Measurements from ENCODE around the gene PHACTR4.
"Not testable (repeated sequence)": the region's sequence is repeated elsewhere in the genome, so short reads cannot be mapped to it uniquely, and the experiment has no call there.

Gene PHACTR4

DNA sequence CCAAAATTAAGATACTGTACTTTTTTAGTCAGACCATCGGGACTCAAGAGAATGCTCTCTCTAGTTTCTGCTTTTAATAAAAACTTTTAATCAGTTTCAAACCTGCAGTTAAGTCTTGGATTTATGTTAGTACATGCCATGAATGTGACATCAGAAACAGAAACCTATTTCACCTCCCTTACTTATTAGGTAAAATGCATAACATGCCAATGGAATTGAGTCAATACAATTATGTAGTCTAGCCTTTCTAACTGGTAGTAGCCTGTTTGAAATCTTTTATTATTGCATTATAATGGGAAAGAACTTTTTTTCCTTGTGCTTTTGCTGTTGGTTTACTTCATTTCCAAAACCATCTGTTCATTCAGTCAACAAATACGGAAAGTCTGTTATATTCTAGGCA lies 4.8 kb downstream of the PHACTR4 start:
- no peak overlapping the region for H3K4me3 ChIP-seq (replicated peaks; ENCODE audit: insufficient read depth, low read length)
- no peak for DNase-seq (ENCODE audit: low read depth in 1 of 2, low spot score in 1 of 2)
- no peak for TF ChIP-seq SPI1 (IDR thresholded peaks at IDR 0.05; ENCODE audit: borderline replicate concordance, low read depth)
- TF ChIP-seq, protein P1, sequence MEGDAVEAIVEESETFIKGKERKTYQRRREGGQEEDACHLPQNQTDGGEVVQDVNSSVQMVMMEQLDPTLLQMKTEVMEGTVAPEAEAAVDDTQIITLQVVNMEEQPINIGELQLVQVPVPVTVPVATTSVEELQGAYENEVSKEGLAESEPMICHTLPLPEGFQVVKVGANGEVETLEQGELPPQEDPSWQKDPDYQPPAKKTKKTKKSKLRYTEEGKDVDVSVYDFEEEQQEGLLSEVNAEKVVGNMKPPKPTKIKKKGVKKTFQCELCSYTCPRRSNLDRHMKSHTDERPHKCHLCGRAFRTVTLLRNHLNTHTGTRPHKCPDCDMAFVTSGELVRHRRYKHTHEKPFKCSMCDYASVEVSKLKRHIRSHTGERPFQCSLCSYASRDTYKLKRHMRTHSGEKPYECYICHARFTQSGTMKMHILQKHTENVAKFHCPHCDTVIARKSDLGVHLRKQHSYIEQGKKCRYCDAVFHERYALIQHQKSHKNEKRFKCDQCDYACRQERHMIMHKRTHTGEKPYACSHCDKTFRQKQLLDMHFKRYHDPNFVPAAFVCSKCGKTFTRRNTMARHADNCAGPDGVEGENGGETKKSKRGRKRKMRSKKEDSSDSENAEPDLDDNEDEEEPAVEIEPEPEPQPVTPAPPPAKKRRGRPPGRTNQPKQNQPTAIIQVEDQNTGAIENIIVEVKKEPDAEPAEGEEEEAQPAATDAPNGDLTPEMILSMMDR (IDR thresholded peaks at IDR 0.05; ENCODE audit: insufficient read depth, low read length), result no peak
- H3K27me3 ChIP-seq (ENCODE audit: insufficient read depth, poor library complexity, severe bottlenecking), result no peaks in the 10 kb centered on the region
- no peak overlapping the region for H3K27ac ChIP-seq (replicated peaks)

DNA sequence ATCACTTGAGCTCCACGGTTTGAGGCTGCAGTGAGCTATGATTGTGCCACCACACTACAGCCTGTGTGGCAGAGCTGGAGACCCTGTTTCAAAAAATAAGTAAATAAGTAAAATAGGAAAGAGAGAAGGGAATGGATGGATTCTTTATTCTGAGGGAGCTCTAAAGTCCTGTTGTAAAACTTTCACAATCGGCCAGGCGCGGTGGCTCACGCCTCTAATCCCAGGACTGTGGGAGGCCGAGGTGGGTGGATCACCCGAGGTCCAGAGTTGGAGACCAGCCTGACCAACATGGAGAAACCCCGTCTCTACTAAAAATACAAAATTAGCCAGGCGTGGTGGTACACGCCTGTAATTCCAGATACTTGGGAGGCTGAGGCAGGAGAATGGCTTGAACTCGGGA lies 6.1 kb downstream of the PHACTR4 start:
- not testable (repeated sequence) for DNase-seq (ENCODE audit: low read depth in 1 of 2, low spot score in 1 of 2); H3K27me3 ChIP-seq (ENCODE audit: insufficient read depth, poor library complexity, severe bottlenecking); H3K4me3 ChIP-seq (replicated peaks; ENCODE audit: insufficient read depth, low read length); H3K27ac ChIP-seq (replicated peaks)

DNA sequence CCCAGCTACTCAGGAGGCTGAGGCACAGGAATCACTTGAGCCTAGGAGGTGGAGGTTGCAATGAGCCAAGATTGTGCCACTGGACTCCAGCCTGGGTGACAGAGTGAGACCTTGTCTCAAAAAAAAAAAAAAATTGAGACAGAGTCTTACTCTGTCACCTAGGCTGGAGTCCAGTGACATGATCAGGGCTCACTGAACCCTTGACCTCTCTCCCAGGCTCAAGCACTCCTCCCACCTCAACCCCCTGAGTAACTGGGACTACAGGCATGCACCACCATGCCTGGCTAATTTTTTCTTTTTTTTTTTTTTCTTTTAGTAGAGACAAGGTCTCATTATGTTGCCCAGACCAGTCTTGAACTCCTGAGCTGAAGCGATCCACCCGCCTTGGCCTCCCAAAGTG lies 6.7 kb downstream of the PHACTR4 start:
- not testable (repeated sequence) for H3K27ac ChIP-seq (replicated peaks); H3K27me3 ChIP-seq (ENCODE audit: insufficient read depth, poor library complexity, severe bottlenecking); H3K4me3 ChIP-seq (replicated peaks; ENCODE audit: insufficient read depth, low read length); DNase-seq (ENCODE audit: low read depth in 1 of 2, low spot score in 1 of 2)

DNA sequence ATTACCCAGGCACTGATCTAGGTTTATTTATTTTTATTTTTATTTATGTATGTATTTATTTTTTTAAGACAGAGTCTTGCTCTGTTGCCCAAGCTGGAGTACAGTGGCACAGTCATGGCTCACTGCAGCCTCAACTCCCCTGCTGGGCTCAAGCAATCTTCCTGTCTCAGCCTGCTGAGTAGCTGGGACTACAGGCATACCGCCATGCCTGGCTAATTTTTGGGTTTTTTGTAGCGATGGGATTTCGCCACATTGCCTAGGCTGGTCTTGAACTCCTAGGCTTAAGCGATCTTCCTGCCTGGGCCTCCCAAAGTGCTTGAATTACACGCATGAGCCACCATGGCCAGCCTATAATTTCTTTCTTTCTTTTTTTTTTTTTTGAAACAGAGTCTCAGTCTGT lies 9.4 kb downstream of the PHACTR4 start:
- Histone ChIP-seq H3K4me3 (replicated peaks; ENCODE audit: insufficient read depth, low read length) (no peak overlapping the region), H3K27me3 (ENCODE audit: insufficient read depth, poor library complexity, severe bottlenecking) (no peaks in the 10 kb centered on the region), H3K27ac (replicated peaks) (no peak overlapping the region)
- DNase-seq (ENCODE audit: low read depth in 1 of 2, low spot score in 1 of 2), result no peak
- TF ChIP-seq POLR2AphosphoS5 (IDR thresholded peaks at IDR 0.05; ENCODE audit: low read depth), result no peak
- no peak for TF ChIP-seq SPI1 (IDR thresholded peaks at IDR 0.05; ENCODE audit: borderline replicate concordance, low read depth)
- no peak for TF ChIP-seq GABPA (IDR thresholded peaks at IDR 0.05; ENCODE audit: low read depth)
- TF ChIP-seq, protein P2, sequence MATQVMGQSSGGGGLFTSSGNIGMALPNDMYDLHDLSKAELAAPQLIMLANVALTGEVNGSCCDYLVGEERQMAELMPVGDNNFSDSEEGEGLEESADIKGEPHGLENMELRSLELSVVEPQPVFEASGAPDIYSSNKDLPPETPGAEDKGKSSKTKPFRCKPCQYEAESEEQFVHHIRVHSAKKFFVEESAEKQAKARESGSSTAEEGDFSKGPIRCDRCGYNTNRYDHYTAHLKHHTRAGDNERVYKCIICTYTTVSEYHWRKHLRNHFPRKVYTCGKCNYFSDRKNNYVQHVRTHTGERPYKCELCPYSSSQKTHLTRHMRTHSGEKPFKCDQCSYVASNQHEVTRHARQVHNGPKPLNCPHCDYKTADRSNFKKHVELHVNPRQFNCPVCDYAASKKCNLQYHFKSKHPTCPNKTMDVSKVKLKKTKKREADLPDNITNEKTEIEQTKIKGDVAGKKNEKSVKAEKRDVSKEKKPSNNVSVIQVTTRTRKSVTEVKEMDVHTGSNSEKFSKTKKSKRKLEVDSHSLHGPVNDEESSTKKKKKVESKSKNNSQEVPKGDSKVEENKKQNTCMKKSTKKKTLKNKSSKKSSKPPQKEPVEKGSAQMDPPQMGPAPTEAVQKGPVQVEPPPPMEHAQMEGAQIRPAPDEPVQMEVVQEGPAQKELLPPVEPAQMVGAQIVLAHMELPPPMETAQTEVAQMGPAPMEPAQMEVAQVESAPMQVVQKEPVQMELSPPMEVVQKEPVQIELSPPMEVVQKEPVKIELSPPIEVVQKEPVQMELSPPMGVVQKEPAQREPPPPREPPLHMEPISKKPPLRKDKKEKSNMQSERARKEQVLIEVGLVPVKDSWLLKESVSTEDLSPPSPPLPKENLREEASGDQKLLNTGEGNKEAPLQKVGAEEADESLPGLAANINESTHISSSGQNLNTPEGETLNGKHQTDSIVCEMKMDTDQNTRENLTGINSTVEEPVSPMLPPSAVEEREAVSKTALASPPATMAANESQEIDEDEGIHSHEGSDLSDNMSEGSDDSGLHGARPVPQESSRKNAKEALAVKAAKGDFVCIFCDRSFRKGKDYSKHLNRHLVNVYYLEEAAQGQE (IDR thresholded peaks at IDR 0.05; ENCODE audit: insufficient replicate concordance, low read depth), result no peak
- TF ChIP-seq, protein P1 (IDR thresholded peaks at IDR 0.05; ENCODE audit: insufficient read depth, low read length), result no peak

DNA sequence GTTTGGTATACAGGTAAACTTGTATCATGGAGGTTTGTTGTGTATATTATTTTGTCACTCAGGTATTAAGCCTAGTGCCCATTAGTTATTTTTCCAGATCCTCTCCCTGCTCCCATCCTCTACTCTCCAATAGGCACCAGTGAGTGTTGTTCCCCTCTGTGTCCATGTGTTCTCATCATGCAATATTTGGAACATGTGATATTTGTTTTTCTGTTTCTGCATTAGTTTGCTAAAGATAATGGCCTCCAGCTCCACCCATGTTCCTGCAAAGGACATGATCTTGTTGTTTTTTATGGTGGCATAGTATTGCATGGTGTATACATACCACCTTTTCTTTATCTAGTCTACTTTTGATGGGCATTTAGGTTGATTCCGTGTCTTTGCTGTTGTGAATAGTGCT lies 10.9 kb downstream of the PHACTR4 start:
- Histone ChIP-seq H3K27me3 (ENCODE audit: insufficient read depth, poor library complexity, severe bottlenecking) (no peaks in the 10 kb centered on the region), H3K4me3 (replicated peaks; ENCODE audit: insufficient read depth, low read length) (no peak overlapping the region), H3K27ac (replicated peaks) (no peak overlapping the region)
- TF ChIP-seq, protein P2 (IDR thresholded peaks at IDR 0.05; ENCODE audit: insufficient replicate concordance, low read depth), result no peak
- no peak for TF ChIP-seq GABPA (IDR thresholded peaks at IDR 0.05; ENCODE audit: low read depth)
- no peak for TF ChIP-seq SPI1 (IDR thresholded peaks at IDR 0.05; ENCODE audit: borderline replicate concordance, low read depth)
- TF ChIP-seq POLR2AphosphoS5 (IDR thresholded peaks at IDR 0.05; ENCODE audit: low read depth), result no peak
- TF ChIP-seq, protein P1 (IDR thresholded peaks at IDR 0.05; ENCODE audit: insufficient read depth, low read length), result no peak
- DNase-seq (ENCODE audit: low read depth in 1 of 2, low spot score in 1 of 2), result no peak

DNA sequence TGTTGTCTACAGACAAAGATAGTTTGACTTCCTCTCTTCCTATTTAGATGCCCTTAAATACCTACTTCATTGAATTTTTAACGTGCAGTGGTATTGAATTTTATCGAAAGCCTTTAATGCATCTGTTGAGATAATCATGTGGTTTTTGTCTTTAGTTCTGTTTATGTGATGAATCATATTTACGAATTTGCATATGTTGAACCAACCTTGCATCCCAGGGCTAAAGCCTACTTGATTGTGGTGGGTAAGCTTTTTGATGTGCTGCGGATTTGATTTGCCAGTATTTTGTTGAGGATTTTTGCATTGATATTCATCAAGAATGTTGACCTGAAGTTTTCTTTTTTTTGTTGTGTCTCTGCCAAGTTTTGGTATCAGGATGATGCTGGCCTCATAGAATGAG lies 14.2 kb downstream of the PHACTR4 start:
- DNase-seq (ENCODE audit: low read depth in 1 of 2, low spot score in 1 of 2); H3K27ac ChIP-seq (replicated peaks); H3K27me3 ChIP-seq (ENCODE audit: insufficient read depth, poor library complexity, severe bottlenecking): not testable (repeated sequence)

More for the DNA sequence above, 14.2 kb downstream of the PHACTR4 start:
- H3K4me3 ChIP-seq (replicated peaks; ENCODE audit: insufficient read depth, low read length), result not testable (repeated sequence)

All from HL-60 (cell line).